Gastroesophageal sphincter (tissue), 4 donors: Measurements from ENCODE around the gene TLCD2. TPM values are rescaled to one million over a fixed set of nuclear protein-coding genes. Genes with fewer than 3 reads are reported as not detected.

Experiments used
- ATAC-seq: fragments of 150-250 bp; one replicate; pipeline ENCODE4 v1.9.1; 2016; ENCODE audit warnings: mild to moderate bottlenecking, moderate library complexity
- H3K27ac ChIP-seq, 4 donors: fragments of 200-600 bp; sonication (generic) in 3 of 4; 1 replicate in 3 of 4; 2 replicates in 1 of 4; pipeline ENCODE4 v1.5.1; 2016 to 2019
- H3K27me3 ChIP-seq: fragments of 200-600 bp; sonication (generic); one replicate; pipeline ENCODE4 v1.5.1; 2019
- H3K36me3 ChIP-seq, 2 donors: fragments of 200-600 bp; sonication (generic); one replicate each; pipeline ENCODE4 v1.5.1; 2019; ENCODE audit warnings: control low read depth in 1 of 2
- H3K4me1 ChIP-seq, 3 donors: fragments of 200-600 bp; sonication (generic); 1 replicate in 2 of 3; 2 replicates in 1 of 3; pipeline ENCODE4 v1.5.1; 2016 to 2019; ENCODE audit warnings: control low read depth in 2 of 3
- H3K4me3 ChIP-seq, 2 donors: fragments of 200-600 bp; sonication (generic); one replicate each; pipeline ENCODE4 v1.5.1; 2019; ENCODE audit warnings: mild to moderate bottlenecking in 1 of 2, moderate library complexity in 1 of 2
- H3K9me3 ChIP-seq, 3 donors: fragments of 200-600 bp; sonication (generic); one replicate each; pipeline ENCODE4 v1.5.1; 2017 to 2019; ENCODE audit warnings: control low read depth in 2 of 3
- EP300 ChIP-seq: sonication (generic); formaldehyde crosslinking; IDR thresholded peaks from one replicate; pipeline ENCODE4 v1.6.1; 2017; ENCODE audit warnings: antibody characterized with exemption, mild to moderate bottlenecking
- POLR2A ChIP-seq, 2 donors: fragments of 450-650 bp; IDR thresholded peaks; one replicate each; pipeline ENCODE4 v1.6.1; 2017; ENCODE audit warnings: antibody characterized with exemption in 2 of 2, mild to moderate bottlenecking in 2 of 2, moderate library complexity in 1 of 2
- POLR2AphosphoS5 ChIP-seq: sonication (generic); formaldehyde crosslinking; IDR thresholded peaks from one replicate; pipeline ENCODE4 v1.6.1; 2017; ENCODE audit warnings: antibody characterized with exemption
- WGBS, 2 donors: methylation state at CpG; one replicate each; pipeline ENCODE4 v1.1.5; 2018; ENCODE audit warnings: low coverage in 1 of 2; 5-methylcytosine and 5-hydroxymethylcytosine counted together
- total RNA-seq, 4 donors: library from RNA; depleted of rRNA; stranded (reverse); fragments of >200 nt; gene quantifications; one replicate each; pipeline ENCODE4 v1.1.0, GENCODE V29; 2016
- TF ChIP-seq, protein P1 (sequence below), 4 experiments: fragments of 200-600 bp in 2 of 4; fragments of 450-650 bp in 2 of 4; sonication (generic) in 1 of 4; IDR thresholded peaks; one replicate each; pipeline ENCODE4 v1.5.1; 2017 to 2019; ENCODE audit warnings: antibody characterized with exemption in 4 of 4, mild to moderate bottlenecking in 2 of 4, moderate library complexity in 2 of 4

Gene TLCD2
- total RNA-seq, 4 donors from 2014 or later: 4.2 to 5.1 (median 4.8) TPM

DNA sequence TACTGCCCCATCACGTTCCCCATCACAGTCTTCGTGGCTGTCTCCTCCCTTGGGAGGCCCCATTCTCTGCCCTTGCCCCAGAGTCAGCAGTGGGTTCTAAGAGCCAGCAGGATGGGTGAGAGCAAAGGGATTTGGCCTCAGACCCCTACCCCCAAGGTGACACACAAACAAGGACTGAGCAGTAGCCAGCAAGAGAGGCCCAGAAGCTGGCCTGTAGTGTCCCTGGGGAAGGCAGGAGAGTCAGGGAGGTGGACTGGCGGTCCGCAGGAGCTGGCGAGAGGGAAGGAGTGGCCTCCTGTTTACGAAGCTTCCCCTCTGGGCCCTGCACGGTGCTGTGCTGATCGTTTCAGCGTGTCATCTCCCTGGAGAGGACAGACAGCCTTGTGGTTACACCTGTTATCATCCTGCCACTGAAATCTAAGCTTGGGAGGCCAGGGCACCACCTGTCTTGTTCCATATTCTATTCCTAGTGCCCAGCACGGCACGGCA lies 22.7 kb upstream of the TLCD2 start:
- Histone ChIP-seq H3K27me3 (no peaks in the 10 kb centered on the region), H3K36me3 (peaks cover 0 to 96% of the 10 kb centered on the region in 2 donors), H3K9me3 (no peaks in the 10 kb centered on the region), H3K27ac (no peak overlapping the region), H3K4me3 (no peak overlapping the region), H3K4me1 (peaks cover 0 to 60% (median 11%) of the 10 kb centered on the region in 3 donors)
- TF ChIP-seq POLR2A (IDR thresholded peaks at IDR 0.05) (no peak), POLR2AphosphoS5 (no peak), EP300 (no peak)
- TF ChIP-seq, protein P1, sequence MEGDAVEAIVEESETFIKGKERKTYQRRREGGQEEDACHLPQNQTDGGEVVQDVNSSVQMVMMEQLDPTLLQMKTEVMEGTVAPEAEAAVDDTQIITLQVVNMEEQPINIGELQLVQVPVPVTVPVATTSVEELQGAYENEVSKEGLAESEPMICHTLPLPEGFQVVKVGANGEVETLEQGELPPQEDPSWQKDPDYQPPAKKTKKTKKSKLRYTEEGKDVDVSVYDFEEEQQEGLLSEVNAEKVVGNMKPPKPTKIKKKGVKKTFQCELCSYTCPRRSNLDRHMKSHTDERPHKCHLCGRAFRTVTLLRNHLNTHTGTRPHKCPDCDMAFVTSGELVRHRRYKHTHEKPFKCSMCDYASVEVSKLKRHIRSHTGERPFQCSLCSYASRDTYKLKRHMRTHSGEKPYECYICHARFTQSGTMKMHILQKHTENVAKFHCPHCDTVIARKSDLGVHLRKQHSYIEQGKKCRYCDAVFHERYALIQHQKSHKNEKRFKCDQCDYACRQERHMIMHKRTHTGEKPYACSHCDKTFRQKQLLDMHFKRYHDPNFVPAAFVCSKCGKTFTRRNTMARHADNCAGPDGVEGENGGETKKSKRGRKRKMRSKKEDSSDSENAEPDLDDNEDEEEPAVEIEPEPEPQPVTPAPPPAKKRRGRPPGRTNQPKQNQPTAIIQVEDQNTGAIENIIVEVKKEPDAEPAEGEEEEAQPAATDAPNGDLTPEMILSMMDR (IDR thresholded peaks at IDR 0.05): no peak
- no peak for ATAC-seq
- 74% methylated on average over 6 of the region's 11 CpGs; no CpG with 5 or more reads in 1 of the 2 donors for WGBS, 2 donors

- H3K27me3 ChIP-seq: no peaks in the 10 kb centered on the region
- peaks cover 0 to 64% (median 13%) of the 10 kb centered on the region in 3 donors for H3K4me1 ChIP-seq
- H3K9me3 ChIP-seq: no peaks in the 10 kb centered on the region
- TF ChIP-seq, protein P1 (IDR thresholded peaks at IDR 0.05): no peak
- TF ChIP-seq POLR2AphosphoS5 (no peak), POLR2A (IDR thresholded peaks at IDR 0.05) (no peak), EP300 (no peak)
- H3K36me3 ChIP-seq: peaks cover 0 to 96% of the 10 kb centered on the region in 2 donors
- 77 to 81% methylated on average over 3 to 5 of the region's 22 CpGs for WGBS, 2 donors
- no peak overlapping the region for H3K27ac ChIP-seq
- no peak for ATAC-seq
- H3K4me3 ChIP-seq: no peak overlapping the region
Measured at GRCh38 chr17:1732241-1732832, 22.2 kb upstream of the TLCD2 start.

- no peak for ATAC-seq
- Histone ChIP-seq H3K9me3 (no peaks in the 10 kb centered on the region), H3K27me3 (no peaks in the 10 kb centered on the region), H3K4me1 (peaks cover 0 to 64% (median 8%) of the 10 kb centered on the region in 3 donors), H3K4me3 (no peak overlapping the region), H3K27ac (peak overlapping the region in 3 of 4 donors; percentile 66 to 88 (median 74)), H3K36me3 (peaks cover 0 to 96% of the 10 kb centered on the region in 2 donors)
- 89 to 100% methylated on average over 2 to 8 of the region's 10 CpGs for WGBS, 2 donors
- TF ChIP-seq POLR2AphosphoS5: no peak
- TF ChIP-seq, protein P1 (IDR thresholded peaks at IDR 0.05): no peak
- TF ChIP-seq POLR2A (IDR thresholded peaks at IDR 0.05): no peak
- TF ChIP-seq EP300: no peak
Measured at GRCh38 chr17:1731194-1731506, 21.0 kb upstream of the TLCD2 start.

GRCh38 chr17:1730326-1731193 lies 20.4 kb upstream of the TLCD2 start:
- Histone ChIP-seq H3K4me1 (peaks cover 0 to 64% (median 9%) of the 10 kb centered on the region in 3 donors), H3K4me3 (peak overlapping the region in 1 of 2 donors; percentile 28), H3K27ac (peak overlapping the region; percentile 8 to 88 (median 70)), H3K9me3 (no peaks in the 10 kb centered on the region), H3K27me3 (no peaks in the 10 kb centered on the region), H3K36me3 (peaks cover 0 to 96% of the 10 kb centered on the region in 2 donors)
- ATAC-seq: peak; percentile 82
- WGBS, 2 donors: 0% methylated on average over 1 of the region's 40 CpGs; no CpG with 5 or more reads in 1 of the 2 donors
- TF ChIP-seq, protein P1 (IDR thresholded peaks at IDR 0.05): no peak
- TF ChIP-seq POLR2AphosphoS5 (peak; percentile 46), EP300 (no peak), POLR2A (IDR thresholded peaks at IDR 0.05) (peak in 1 of 2 donors; percentile 19)
